ENCODE measurements around the gene PTOV1. TPM values are rescaled to one million over a fixed set of nuclear protein-coding genes. Genes with fewer than 3 reads are reported as not detected.

PTOV1 gene
- total and polyA plus RNA-seq, 2 of the 8 experiments (the other 6 are each of a cell fraction or from before 2014, with no cell fraction given), result 147 to 251 TPM

GRCh38 chr19:49874503-49875157 is 23.7 kb downstream of the PTOV1 start:
- Histone ChIP-seq H3K9ac (replicated peaks in 1 of 4; ENCODE audit: extremely low read depth in 1 of 4, low read depth in 3 of 4, low read length in 3 of 4) (peak overlapping the region in 1 of 4 experiments; percentile 10; a peak in 2 of 7 replicates), H4K20me1 (replicated peaks in 1 of 2; ENCODE audit: control insufficient read depth in 1 of 2, insufficient read depth in 2 of 2, low read length in 2 of 2) (peaks cover 0 to 3% of the 10 kb centered on the region in 2 experiments)

More at GRCh38 chr19:49874503-49875157, 23.7 kb downstream of the PTOV1 start:
- ChIA-PET CTCF (ENCODE audit: partially characterized antibody) (interaction anchor here (1.2 to 1.8 kb wide), 2 partner anchors 11 to 29 kb away, joined by 3 to 6 read pairs; no protein-coding TSS in a partner anchor), POLR2A (ENCODE audit: partially characterized antibody) (interaction anchor here (0.7 to 6.2 kb wide), 6 partner anchors 8 to 185 kb away, joined by 3 to 76 read pairs (median 22); partner anchors contain the start of genes ATF5, NUP62 and PNKP)
- Histone ChIP-seq H3K79me1 (ENCODE audit: low read depth, low read length) (peaks cover 18% of the 10 kb centered on the region), H2AK5ac (ENCODE audit: low read depth, low read length) (no peak overlapping the region), H3K79me2 (ENCODE audit: control insufficient read depth in 1 of 2, insufficient read depth in 2 of 2, low read length in 2 of 2) (peaks cover 0 to 30% of the 10 kb centered on the region in 2 experiments; a peak in 2 of 4 replicates), H4K8ac (ENCODE audit: extremely low read depth, insufficient read depth, low read length) (peak overlapping the region; percentile 73), H2BK20ac (ENCODE audit: low read length) (no peak overlapping the region), H3K56ac (replicated peaks; ENCODE audit: insufficient read length, low read depth, low read length) (no peak overlapping the region), H3K14ac (ENCODE audit: insufficient read length) (no peak overlapping the region), H3K36me3 (ENCODE audit: control insufficient read depth in 2 of 4, insufficient read depth in 4 of 4, low read length in 3 of 4) (peaks cover 0 to 7% (median 4%) of the 10 kb centered on the region in 4 experiments; a peak in 4 of 8 replicates), H2AFZ (ENCODE audit: low read length) (no peak overlapping the region), H2BK15ac (ENCODE audit: low read length) (0 out of 2 replicates have a peak overlapping the region, but pooled peaks have one; percentile 29), H3K27ac (ENCODE audit: low read depth, low read length) (0 out of 2 replicates have a peak overlapping the region, but pooled peaks have one; percentile 16), H2BK5ac (ENCODE audit: low read depth, low read length) (no peak overlapping the region), H3K9me3 (ENCODE audit: insufficient read depth in 2 of 2, low read depth in 1 of 2, low read length in 1 of 2) (no peaks in the 10 kb centered on the region), H3K23ac (ENCODE audit: insufficient read length) (no peak overlapping the region), H4K5ac (ENCODE audit: insufficient read length, low read depth, low read length) (no peak overlapping the region), H2BK12ac (ENCODE audit: low read depth, low read length) (0 out of 2 replicates have a peak overlapping the region, but pooled peaks have one; percentile 11), H3K4ac (replicated peaks; ENCODE audit: insufficient read length, low read depth, low read length) (no peak overlapping the region), H3K23me2 (ENCODE audit: low read depth, low read length) (peaks cover 22% of the 10 kb centered on the region), H3K4me2 (ENCODE audit: insufficient read depth in 1 of 2, low read depth in 2 of 2, low read length in 2 of 2) (peak overlapping the region; percentile 90 to 92; a peak in 2 of 4 replicates), H3K4me1 (replicated peaks in 1 of 4; ENCODE audit: control insufficient read depth in 3 of 4, insufficient read depth in 4 of 4, low read length in 3 of 4) (peaks cover 0 to 15% (median 10%) of the 10 kb centered on the region in 4 experiments; a peak in 6 of 7 replicates), H3K27me3 (replicated peaks in 1 of 4; ENCODE audit: control insufficient read depth in 3 of 4, extremely low read depth in 1 of 4, insufficient read depth in 3 of 4, low read length in 3 of 4) (no peaks in the 10 kb centered on the region), H3K4me3 (ENCODE audit: extremely low read depth in 1 of 4, insufficient read depth in 2 of 4, low read depth in 3 of 4, low read length in 4 of 4) (peak overlapping the region in 1 of 4 experiments; percentile 90; a peak in 1 of 8 replicates), H3K18ac (ENCODE audit: extremely low read depth, low read length) (no peak overlapping the region), H4K91ac (replicated peaks; ENCODE audit: insufficient read length, low read length) (no peak overlapping the region), H2BK120ac (replicated peaks; ENCODE audit: low read depth, low read length) (no peak overlapping the region)
- no peak for DNase-seq (ENCODE audit: low read depth in 1 of 2, low spot score in 2 of 2)
- no peak for FAIRE-seq
- TF ChIP-seq HDAC6 (IDR thresholded peaks at IDR 0.05; ENCODE audit: low read depth, low read length) (no peak), RNF2 (IDR thresholded peaks at IDR 0.05; ENCODE audit: borderline replicate concordance, low read depth, low read length, missing control alignments, poor library complexity, severe bottlenecking) (no peak), NANOG (IDR thresholded peaks at IDR 0.05; ENCODE audit: insufficient read depth, low read depth, low read length, poor library complexity, severe bottlenecking) (no peak), KDM5A (IDR thresholded peaks at IDR 0.05; ENCODE audit: low read length) (no peak), BRCA1 (IDR thresholded peaks at IDR 0.05; ENCODE audit: low read depth, low read length) (no peak), NRF1 (IDR thresholded peaks at IDR 0.05; ENCODE audit: low read depth, low read length) (no peak)
- 94% methylated on average over 11 of the region's 11 CpGs; no CpG with 5 or more reads in 1 of the 2 experiments for WGBS, 2 experiments (ENCODE audit: extremely low coverage in 1 of 2, insufficient coverage in 1 of 2, insufficient read length in 1 of 2, insufficient replicate concordance in 2 of 2, low coverage in 1 of 2, low lambda C conversion rate in 2 of 2, missing lambda C conversion rate in 1 of 2)

Measured in H1 (cell line).